HCT116 (cell line): ENCODE measurements around the gene TTC39C.

ENCODE experiments used
- CTCF ChIP-seq, 3 experiments: fragments of 200-600 bp in 1 of 3; sonication (generic) in 1 of 3; IDR thresholded peaks in 2 of 3; conservative IDR thresholded peaks in 1 of 3; 2 replicates each; pipeline ENCODE4 v1.5.1; 2012 to 2017; ENCODE audit warnings: low read depth in 2 of 3, low read length in 2 of 3, antibody characterized with exemption in 1 of 3, borderline replicate concordance in 1 of 3, control low read depth in 1 of 3, mild to moderate bottlenecking in 1 of 3, mixed read lengths in 1 of 3, mixed run types in 1 of 3, moderate library complexity in 1 of 3; ENCODE audit not compliant: insufficient read depth in 1 of 3
- EGR1 ChIP-seq: IDR thresholded peaks from 2 replicates; pipeline ENCODE4 v1.6.1; 2012; ENCODE audit warnings: low read depth
- EZH2 ChIP-seq: fragments of 200-600 bp; sonication (generic); IDR thresholded peaks from 2 replicates; pipeline ENCODE4 v1.6.1; 2017; ENCODE audit warnings: antibody characterized with exemption, mixed run types
- EZH2phosphoT487 ChIP-seq: fragments of 200-600 bp; IDR thresholded peaks from 2 replicates; pipeline ENCODE4 v1.6.1; 2018; ENCODE audit warnings: antibody characterized with exemption, borderline replicate concordance
- MAX ChIP-seq: IDR thresholded peaks from 2 replicates; pipeline ENCODE4 v1.6.1; 2012
- POLR2A ChIP-seq: IDR thresholded peaks from 2 replicates; pipeline ENCODE4 v1.7.0; 2011; ENCODE audit warnings: borderline replicate concordance; ENCODE audit not compliant: insufficient read depth, insufficient read length; ENCODE audit errors: extremely low read depth
- POLR2AphosphoS5 ChIP-seq: IDR thresholded peaks from 2 replicates; pipeline ENCODE4 v1.6.1; 2011; ENCODE audit warnings: mild to moderate bottlenecking, low read depth, low read length, moderate library complexity
- SP1 ChIP-seq: IDR thresholded peaks from 2 replicates; pipeline ENCODE4 v1.6.1; 2012; ENCODE audit warnings: low read depth
- ZFX ChIP-seq: fragments of 450-650 bp; IDR thresholded peaks from 2 replicates; pipeline ENCODE4 v1.6.1; 2017
- TF ChIP-seq, protein P1 (sequence below): IDR thresholded peaks from 2 replicates; pipeline ENCODE4 v1.6.1; 2011; ENCODE audit warnings: mild to moderate bottlenecking, low read length, moderate library complexity; ENCODE audit not compliant: insufficient replicate concordance; ENCODE audit errors: extremely low read depth
- TF ChIP-seq, protein P2 (sequence below): IDR thresholded peaks from 2 replicates; pipeline ENCODE4 v1.6.1; 2012; ENCODE audit warnings: low read depth

- TF ChIP-seq EZH2 (no peak), CTCF (IDR thresholded peaks at IDR 0.05 in 2 of 3, conservative IDR thresholded peaks at IDR 0.05 in 1 of 3; ENCODE audit: borderline replicate concordance in 1 of 3, insufficient read depth in 1 of 3, low read depth in 2 of 3, low read length in 2 of 3) (no peak), POLR2A (no peak), EZH2phosphoT487 (no peak), EGR1 (no peak), POLR2AphosphoS5 (no peak), ZFX (no peak), MAX (no peak), SP1 (no peak)
- TF ChIP-seq, protein P1, sequence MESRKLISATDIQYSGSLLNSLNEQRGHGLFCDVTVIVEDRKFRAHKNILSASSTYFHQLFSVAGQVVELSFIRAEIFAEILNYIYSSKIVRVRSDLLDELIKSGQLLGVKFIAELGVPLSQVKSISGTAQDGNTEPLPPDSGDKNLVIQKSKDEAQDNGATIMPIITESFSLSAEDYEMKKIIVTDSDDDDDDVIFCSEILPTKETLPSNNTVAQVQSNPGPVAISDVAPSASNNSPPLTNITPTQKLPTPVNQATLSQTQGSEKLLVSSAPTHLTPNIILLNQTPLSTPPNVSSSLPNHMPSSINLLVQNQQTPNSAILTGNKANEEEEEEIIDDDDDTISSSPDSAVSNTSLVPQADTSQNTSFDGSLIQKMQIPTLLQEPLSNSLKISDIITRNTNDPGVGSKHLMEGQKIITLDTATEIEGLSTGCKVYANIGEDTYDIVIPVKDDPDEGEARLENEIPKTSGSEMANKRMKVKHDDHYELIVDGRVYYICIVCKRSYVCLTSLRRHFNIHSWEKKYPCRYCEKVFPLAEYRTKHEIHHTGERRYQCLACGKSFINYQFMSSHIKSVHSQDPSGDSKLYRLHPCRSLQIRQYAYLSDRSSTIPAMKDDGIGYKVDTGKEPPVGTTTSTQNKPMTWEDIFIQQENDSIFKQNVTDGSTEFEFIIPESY, result no peak
- TF ChIP-seq, protein P2, sequence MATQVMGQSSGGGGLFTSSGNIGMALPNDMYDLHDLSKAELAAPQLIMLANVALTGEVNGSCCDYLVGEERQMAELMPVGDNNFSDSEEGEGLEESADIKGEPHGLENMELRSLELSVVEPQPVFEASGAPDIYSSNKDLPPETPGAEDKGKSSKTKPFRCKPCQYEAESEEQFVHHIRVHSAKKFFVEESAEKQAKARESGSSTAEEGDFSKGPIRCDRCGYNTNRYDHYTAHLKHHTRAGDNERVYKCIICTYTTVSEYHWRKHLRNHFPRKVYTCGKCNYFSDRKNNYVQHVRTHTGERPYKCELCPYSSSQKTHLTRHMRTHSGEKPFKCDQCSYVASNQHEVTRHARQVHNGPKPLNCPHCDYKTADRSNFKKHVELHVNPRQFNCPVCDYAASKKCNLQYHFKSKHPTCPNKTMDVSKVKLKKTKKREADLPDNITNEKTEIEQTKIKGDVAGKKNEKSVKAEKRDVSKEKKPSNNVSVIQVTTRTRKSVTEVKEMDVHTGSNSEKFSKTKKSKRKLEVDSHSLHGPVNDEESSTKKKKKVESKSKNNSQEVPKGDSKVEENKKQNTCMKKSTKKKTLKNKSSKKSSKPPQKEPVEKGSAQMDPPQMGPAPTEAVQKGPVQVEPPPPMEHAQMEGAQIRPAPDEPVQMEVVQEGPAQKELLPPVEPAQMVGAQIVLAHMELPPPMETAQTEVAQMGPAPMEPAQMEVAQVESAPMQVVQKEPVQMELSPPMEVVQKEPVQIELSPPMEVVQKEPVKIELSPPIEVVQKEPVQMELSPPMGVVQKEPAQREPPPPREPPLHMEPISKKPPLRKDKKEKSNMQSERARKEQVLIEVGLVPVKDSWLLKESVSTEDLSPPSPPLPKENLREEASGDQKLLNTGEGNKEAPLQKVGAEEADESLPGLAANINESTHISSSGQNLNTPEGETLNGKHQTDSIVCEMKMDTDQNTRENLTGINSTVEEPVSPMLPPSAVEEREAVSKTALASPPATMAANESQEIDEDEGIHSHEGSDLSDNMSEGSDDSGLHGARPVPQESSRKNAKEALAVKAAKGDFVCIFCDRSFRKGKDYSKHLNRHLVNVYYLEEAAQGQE, result no peak
These were observed 81.4 kb downstream of the TTC39C start for GRCh38 chr18:24095976-24096375.
